ENCODE measurements around the gene PITRM1. TPM values are rescaled to one million over a fixed set of nuclear protein-coding genes. Genes with fewer than 3 reads are reported as not detected.

PITRM1 gene
- polyA plus RNA-seq, 2 of the 4 experiments (the other 2 are of a cell fraction): 45.9 to 64.5 TPM

- no peak overlapping the region for H3K4me3 ChIP-seq
- no peak overlapping the region for H3K4me2 ChIP-seq
- FAIRE-seq (no peak), ATAC-seq (peak in 1 of 2 experiments; percentile 25; a peak in 2 of 6 replicates), DNase-seq (ENCODE audit: low read depth in 1 of 2, low spot score in 1 of 2) (no peak)
- no peak for TF ChIP-seq RARB (CRISPR knock-in tag; IDR thresholded peaks at IDR 0.05)
- TF ChIP-seq TFCP2L1 (CRISPR knock-in tag; IDR thresholded peaks at IDR 0.05): no peak
- no peak for TF ChIP-seq REST (IDR thresholded peaks at IDR 0.05)
- TF ChIP-seq SMC3 (IDR thresholded peaks at IDR 0.05): no peak
- no peak for TF ChIP-seq MAX (IDR thresholded peaks at IDR 0.05)
- no peak for TF ChIP-seq ZNF302 (CRISPR knock-in tag; IDR thresholded peaks at IDR 0.05)
- TF ChIP-seq RAD21 (conservative IDR thresholded peaks at IDR 0.05 in 1 of 2, IDR thresholded peaks at IDR 0.05 in 1 of 2): no peak
- no peak for TF ChIP-seq NR3C1 (IDR thresholded peaks at IDR 0.05)
- no peak for TF ChIP-seq HOXB13 (CRISPR knock-in tag; IDR thresholded peaks at IDR 0.05; ENCODE audit: low read depth)
- TF ChIP-seq BHLHE40 (IDR thresholded peaks at IDR 0.05; ENCODE audit: low read depth, low read length): no peak
- TF ChIP-seq JUN (IDR thresholded peaks at IDR 0.05): no peak
- TF ChIP-seq ZC3H11A (IDR thresholded peaks at IDR 0.05): no peak
- no peak for TF ChIP-seq HMGXB4 (CRISPR knock-in tag; IDR thresholded peaks at IDR 0.05; ENCODE audit: borderline replicate concordance)
- no peak for TF ChIP-seq PHF8 (IDR thresholded peaks at IDR 0.05; ENCODE audit: borderline replicate concordance, low read depth)
- TF ChIP-seq MYC (IDR thresholded peaks at IDR 0.05; ENCODE audit: borderline replicate concordance, low read length): no peak
- no peak for TF ChIP-seq EHF (CRISPR knock-in tag; IDR thresholded peaks at IDR 0.05)
- H3K27ac ChIP-seq: no peak overlapping the region
- ChIA-PET POLR2A (interaction anchor here (2.6 kb wide), 1 partner anchor 22 kb away, joined by 7 read pairs; the partner anchor contains the start of gene PITRM1), CTCF (no interaction called here)
- 93% methylated on average over 13 of the region's 13 CpGs for WGBS (ENCODE audit: missing lambda C conversion rate)
- H3K9me3 ChIP-seq: no peaks in the 10 kb centered on the region
- H3K4me1 ChIP-seq: no peaks in the 10 kb centered on the region
Measured at GRCh38 chr10:3150366-3150765, 22.2 kb downstream of the PITRM1 start.

- no peak overlapping the region for H3K4me3 ChIP-seq
- no peaks in the 10 kb centered on the region for H3K4me1 ChIP-seq
- no peak overlapping the region for H3K4me2 ChIP-seq
- ChIA-PET POLR2A (interaction anchor here (2.6 kb wide), 1 partner anchor 23 kb away, joined by 7 read pairs; the partner anchor contains the start of gene PITRM1), CTCF (interaction anchor here (0.7 kb wide), 1 partner anchor 10 kb away, joined by 3 read pairs; no protein-coding TSS in a partner anchor)
- no peak for ATAC-seq
- no peak for TF ChIP-seq CHD2 (IDR thresholded peaks at IDR 0.05; ENCODE audit: low read length, partially characterized antibody)
- TF ChIP-seq ESRRA (IDR thresholded peaks at IDR 0.05; ENCODE audit: borderline replicate concordance, low read length): no peak
- no peak for TF ChIP-seq RCOR1 (IDR thresholded peaks at IDR 0.05; ENCODE audit: low read depth, low read length)
- no peak for TF ChIP-seq CTCF (IDR thresholded peaks at IDR 0.05)
- no peak for TF ChIP-seq FOSB (CRISPR knock-in tag; IDR thresholded peaks at IDR 0.05)
- TF ChIP-seq RARB (CRISPR knock-in tag; IDR thresholded peaks at IDR 0.05): no peak
- no peak for TF ChIP-seq JUNB (IDR thresholded peaks at IDR 0.05)
- TF ChIP-seq FOXS1 (CRISPR knock-in tag; IDR thresholded peaks at IDR 0.05): no peak
- DNase-seq (ENCODE audit: low read depth in 1 of 2, low spot score in 1 of 2): no peak
- H3K27ac ChIP-seq: no peak overlapping the region
- FAIRE-seq: no peak
- no peaks in the 10 kb centered on the region for H3K9me3 ChIP-seq
- 82% methylated on average over 11 of the region's 11 CpGs for WGBS (ENCODE audit: missing lambda C conversion rate)
Measured at GRCh38 chr10:3149918-3150317, 22.7 kb downstream of the PITRM1 start.
